HEK293 (cell line): ENCODE data around the gene OPCML.

Experiments used
- ZNF510 ChIP-seq: fragments of 450-650 bp; formaldehyde crosslinking; IDR thresholded peaks from 2 replicates; pipeline ENCODE4 v1.5.1; 2018; ENCODE audit warnings: mild to moderate bottlenecking, missing genetic modification characterization, missing biosample characterization; ENCODE audit not compliant: insufficient replicate concordance
- TF ChIP-seq, protein P1 (sequence below): fragments of 450-650 bp; formaldehyde crosslinking; IDR thresholded peaks from 2 replicates; pipeline ENCODE4 v1.5.1; 2016; ENCODE audit warnings: missing biosample characterization, missing genetic modification characterization

DNA sequence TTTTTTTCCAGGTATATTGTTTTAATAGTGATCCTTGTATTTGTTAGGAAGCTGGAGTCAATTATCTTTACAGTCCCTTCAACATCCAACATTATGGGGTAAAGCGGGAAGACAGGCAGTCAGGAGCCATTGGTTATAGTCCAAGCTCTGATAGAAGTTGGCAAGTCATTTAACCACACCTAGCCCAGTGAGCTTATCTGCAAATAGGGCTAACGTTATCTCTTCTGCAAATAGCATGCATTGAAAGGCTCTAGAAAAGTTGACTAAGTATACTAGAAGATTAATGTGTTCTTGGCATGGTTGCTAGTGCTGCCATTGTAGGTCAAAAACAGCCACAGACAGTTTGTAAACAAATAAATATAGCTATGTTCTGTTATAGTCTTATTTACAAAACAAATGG lies 520.7 kb downstream of the OPCML start:
- TF ChIP-seq, protein P1, sequence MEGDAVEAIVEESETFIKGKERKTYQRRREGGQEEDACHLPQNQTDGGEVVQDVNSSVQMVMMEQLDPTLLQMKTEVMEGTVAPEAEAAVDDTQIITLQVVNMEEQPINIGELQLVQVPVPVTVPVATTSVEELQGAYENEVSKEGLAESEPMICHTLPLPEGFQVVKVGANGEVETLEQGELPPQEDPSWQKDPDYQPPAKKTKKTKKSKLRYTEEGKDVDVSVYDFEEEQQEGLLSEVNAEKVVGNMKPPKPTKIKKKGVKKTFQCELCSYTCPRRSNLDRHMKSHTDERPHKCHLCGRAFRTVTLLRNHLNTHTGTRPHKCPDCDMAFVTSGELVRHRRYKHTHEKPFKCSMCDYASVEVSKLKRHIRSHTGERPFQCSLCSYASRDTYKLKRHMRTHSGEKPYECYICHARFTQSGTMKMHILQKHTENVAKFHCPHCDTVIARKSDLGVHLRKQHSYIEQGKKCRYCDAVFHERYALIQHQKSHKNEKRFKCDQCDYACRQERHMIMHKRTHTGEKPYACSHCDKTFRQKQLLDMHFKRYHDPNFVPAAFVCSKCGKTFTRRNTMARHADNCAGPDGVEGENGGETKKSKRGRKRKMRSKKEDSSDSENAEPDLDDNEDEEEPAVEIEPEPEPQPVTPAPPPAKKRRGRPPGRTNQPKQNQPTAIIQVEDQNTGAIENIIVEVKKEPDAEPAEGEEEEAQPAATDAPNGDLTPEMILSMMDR (tag by site-specific recombination), result no peak
- TF ChIP-seq ZNF510 (tag by site-specific recombination), result no peak
